GM21526 (cell line): ENCODE data around the gene DPYSL4.
"Not testable (repeated sequence)": the region's sequence is repeated elsewhere in the genome, so short reads cannot be mapped to it uniquely, and the experiment has no call there.

Experiments
- ATAC-seq: cut with Tn5 transposase; IDR thresholded peaks from one replicate; pipeline ENCODE4 v1.9.1; 2021; ENCODE audit warnings: moderate library complexity; ENCODE audit not compliant: unreplicated experiment, low FRiP score

Gene DPYSL4

GRCh38 chr10:132204781-132205473 is 18.2 kb downstream of the DPYSL4 start:
- ATAC-seq, result no peak

GRCh38 chr10:132205650-132206376 is 19.1 kb downstream of the DPYSL4 start:
- ATAC-seq, result no peak

GRCh38 chr10:132206377-132206745 is 19.6 kb downstream of the DPYSL4 start:
- no peak for ATAC-seq

GRCh38 chr10:132206806-132207535 is 20.2 kb downstream of the DPYSL4 start:
- ATAC-seq, result no peak

- ATAC-seq, result no peak
Observed at GRCh38 chr10:132207536-132208461, 21.1 kb downstream of the DPYSL4 start.

GRCh38 chr10:132208462-132209050 is 21.8 kb downstream of the DPYSL4 start:
- no peak for ATAC-seq

- ATAC-seq, result no peak
Observed at GRCh38 chr10:132209130-132209529, 22.4 kb downstream of the DPYSL4 start.

- no peak for ATAC-seq
Observed at GRCh38 chr10:132209978-132210530, 23.3 kb downstream of the DPYSL4 start.

GRCh38 chr10:132210766-132211165 is 24.0 kb downstream of the DPYSL4 start:
- no peak for ATAC-seq

GRCh38 chr10:132211246-132211645 is 24.5 kb downstream of the DPYSL4 start:
- no peak for ATAC-seq

- ATAC-seq, result no peak
Observed at GRCh38 chr10:132212816-132213215, 26.1 kb downstream of the DPYSL4 start.

GRCh38 chr10:132213917-132214316 is 27.2 kb downstream of the DPYSL4 start:
- no peak for ATAC-seq

- ATAC-seq, result not testable (repeated sequence)
Observed at GRCh38 chr10:132216441-132216840, 29.7 kb downstream of the DPYSL4 start.

GRCh38 chr10:132219486-132219885 is 32.7 kb downstream of the DPYSL4 start:
- no peak for ATAC-seq

- no peak for ATAC-seq
Observed at GRCh38 chr10:132220061-132220460, 33.3 kb downstream of the DPYSL4 start.

GRCh38 chr10:132220996-132221395 is 34.2 kb downstream of the DPYSL4 start:
- not testable (repeated sequence) for ATAC-seq

GRCh38 chr10:132222726-132223125 is 36.0 kb downstream of the DPYSL4 start:
- no peak for ATAC-seq

- ATAC-seq, result peak; percentile 68
Observed at GRCh38 chr10:132223156-132223590, 36.4 kb downstream of the DPYSL4 start.

GRCh38 chr10:132223611-132224342 is 37.0 kb downstream of the DPYSL4 start:
- ATAC-seq, result no peak
